ENCODE measurements around the gene PACRG. TPM values are rescaled to one million over a fixed set of nuclear protein-coding genes. Genes with fewer than 3 reads are reported as not detected.
A peak's percentile ranks its signal among the peaks of the same experiment; 100 is the strongest.

Gene PACRG
- total and polyA plus RNA-seq, 2 of the 4 experiments (the other 2 are of a cell fraction) = not detected

DNA sequence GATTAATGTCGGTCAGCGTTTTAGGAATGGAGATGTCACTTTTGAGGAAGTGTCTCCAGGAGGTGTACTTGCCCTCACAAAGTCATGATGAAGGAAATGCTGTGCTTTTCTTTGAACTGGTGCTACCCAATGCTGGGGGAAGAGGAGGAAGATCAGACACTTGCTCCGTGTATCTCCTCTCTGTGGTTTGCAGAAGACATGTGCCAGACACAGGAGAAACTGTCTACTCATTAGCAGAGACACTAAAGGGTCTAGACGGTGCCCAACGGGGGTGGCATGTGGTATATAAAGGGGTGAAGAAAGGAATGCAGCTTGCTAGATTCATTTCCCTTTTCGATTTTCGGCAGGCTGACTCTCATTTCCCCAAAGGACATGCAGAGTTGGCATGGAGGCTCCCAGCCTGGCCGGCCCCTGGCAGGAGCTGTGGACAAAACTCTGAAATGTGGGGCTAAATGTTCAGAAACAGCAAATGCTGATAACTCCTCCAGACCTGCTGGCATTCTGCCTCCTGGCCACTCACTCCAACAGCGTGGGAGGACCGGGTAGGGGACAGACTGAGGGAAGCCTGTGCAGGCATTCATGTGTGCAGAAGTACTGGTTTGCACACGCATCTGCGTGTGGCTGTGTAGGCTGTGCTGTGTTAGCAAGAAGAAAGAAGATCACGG lies 627.1 kb downstream of the PACRG start (continued):
- TF ChIP-seq NFE2L2 (IDR thresholded peaks at IDR 0.05; ENCODE audit: low read depth, low read length) = no peak

DNA sequence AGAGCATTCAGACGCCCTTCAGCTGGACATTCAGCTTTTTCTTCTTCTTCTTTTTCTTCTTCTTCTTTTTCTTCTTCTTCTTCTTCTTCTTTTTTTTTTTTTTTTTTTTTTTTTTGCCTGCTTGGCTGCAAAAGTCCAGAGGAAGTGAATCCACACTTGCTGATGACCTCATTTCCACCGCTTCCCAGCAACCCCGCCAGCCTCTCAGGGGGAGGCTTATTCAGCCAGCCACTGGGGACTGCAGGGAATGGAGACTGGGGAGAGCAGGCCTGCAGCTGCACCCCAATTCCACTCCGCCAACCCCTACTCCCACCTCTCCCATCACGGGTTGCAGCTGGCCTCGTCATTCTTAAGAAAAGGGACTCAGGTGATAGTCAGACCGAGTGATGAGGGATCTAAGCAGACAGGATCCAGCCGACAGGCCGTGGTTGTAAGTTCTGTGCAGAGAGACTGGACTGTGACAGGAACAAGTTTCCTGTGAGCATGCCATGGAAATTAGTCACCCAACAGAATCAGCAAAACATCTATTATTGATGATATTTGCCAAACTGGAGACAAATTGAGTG lies 627.7 kb downstream of the PACRG start:
- DNase-seq (peak; percentile 67), ATAC-seq (ENCODE audit: low read depth) (peak; percentile 66)
- Histone ChIP-seq H3K4ac (ENCODE audit: low read depth, low read length) (peak overlapping the region; percentile 70), H2BK15ac (ENCODE audit: low read depth, low read length) (0 out of 3 replicates have a peak overlapping the region, but pooled peaks have one; percentile 17), H3K56ac (ENCODE audit: extremely low read depth, insufficient read depth, low read length) (0 out of 2 replicates have a peak overlapping the region, but pooled peaks have one; percentile 17), H3K9ac (ENCODE audit: low read depth, low read length) (no peak overlapping the region), H2AK9ac (replicated peaks; ENCODE audit: low read depth, low read length, poor library complexity) (no peak overlapping the region), H3K36me3 (ENCODE audit: control insufficient read depth, insufficient read depth, low read length) (no peaks in the 10 kb centered on the region), H3K4me3 (ENCODE audit: insufficient read depth, low read depth, low read length) (no peak overlapping the region), H3K18ac (ENCODE audit: low read depth, low read length) (no peak overlapping the region), H2BK120ac (ENCODE audit: low read depth, low read length) (peak overlapping the region; percentile 57; the same call in 1 of the 2 replicates), H3K79me1 (ENCODE audit: low read depth in 1 of 2, low read length in 2 of 2) (no peaks in the 10 kb centered on the region), H3K27me3 (ENCODE audit: control insufficient read depth, insufficient read depth, low read length) (no peaks in the 10 kb centered on the region), H3K27ac (ENCODE audit: insufficient read depth, low read length) (peak overlapping the region; percentile 30), H2BK20ac (ENCODE audit: low read depth, low read length) (no peak overlapping the region), H3K9me1 (ENCODE audit: insufficient read depth, low read length) (no peaks in the 10 kb centered on the region; the same call in 1 of the 2 replicates), H2AFZ (replicated peaks; ENCODE audit: low read length, poor library complexity) (peak overlapping the region; percentile 89), H3K4me1 (ENCODE audit: control insufficient read depth, insufficient read depth, low read length) (peaks cover 8% of the 10 kb centered on the region; the same call in 1 of the 2 replicates), H4K20me1 (ENCODE audit: insufficient read depth, low read length) (no peaks in the 10 kb centered on the region), H4K5ac (ENCODE audit: low read depth, low read length) (peak overlapping the region; percentile 64), H3K4me2 (ENCODE audit: low read depth, low read length) (peak overlapping the region; percentile 6; the same call in 1 of the 2 replicates), H2BK5ac (ENCODE audit: low read depth, low read length, poor library complexity, severe bottlenecking) (peak overlapping the region; percentile 9), H3K9me3 (ENCODE audit: control insufficient read depth, insufficient read depth, low read length) (no peaks in the 10 kb centered on the region), H2AK5ac (ENCODE audit: low read depth, low read length) (no peak overlapping the region), H4K91ac (ENCODE audit: insufficient read depth, low read depth, low read length) (peak overlapping the region; percentile 39; the same call in 1 of the 2 replicates), H3K14ac (replicated peaks; ENCODE audit: low read depth, low read length) (0 out of 2 replicates have a peak overlapping the region, but pooled peaks have one; percentile 58), H3K23ac (ENCODE audit: low read depth, low read length) (no peak overlapping the region), H4K8ac (ENCODE audit: low read depth in 2 of 2, low read length in 2 of 2) (peak overlapping the region; percentile 83 to 93)
- no TSS peak for BruUV-seq (replicated peaks)
- ChIA-PET CTCF (no interaction called here), POLR2A (ENCODE audit: unreplicated experiment) (interaction anchor here (0.6 kb wide), 1 partner anchor 30 kb away, joined by 15 read pairs; no protein-coding TSS in a partner anchor)
- in situ Hi-C loops (cut with MboI; ENCODE audit: low sequenced_read_pairs) (no loop called here), intact Hi-C loops (cut with micrococcal nuclease) (no loop called here), dilution Hi-C loops (cut with HindIII; ENCODE audit: low sequenced_read_pairs, unreplicated experiment) (no loop called here)
- no CpG with 5 or more reads among the region's 9 CpGs for WGBS, 2 experiments (ENCODE audit: extremely low coverage in 2 of 2, insufficient read length in 1 of 2)
- TF ChIP-seq, protein P1, sequence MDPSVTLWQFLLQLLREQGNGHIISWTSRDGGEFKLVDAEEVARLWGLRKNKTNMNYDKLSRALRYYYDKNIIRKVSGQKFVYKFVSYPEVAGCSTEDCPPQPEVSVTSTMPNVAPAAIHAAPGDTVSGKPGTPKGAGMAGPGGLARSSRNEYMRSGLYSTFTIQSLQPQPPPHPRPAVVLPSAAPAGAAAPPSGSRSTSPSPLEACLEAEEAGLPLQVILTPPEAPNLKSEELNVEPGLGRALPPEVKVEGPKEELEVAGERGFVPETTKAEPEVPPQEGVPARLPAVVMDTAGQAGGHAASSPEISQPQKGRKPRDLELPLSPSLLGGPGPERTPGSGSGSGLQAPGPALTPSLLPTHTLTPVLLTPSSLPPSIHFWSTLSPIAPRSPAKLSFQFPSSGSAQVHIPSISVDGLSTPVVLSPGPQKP (IDR thresholded peaks at IDR 0.05; ENCODE audit: borderline replicate concordance, low read depth, low read length) = no peak
- TF ChIP-seq CHD1 (IDR thresholded peaks at IDR 0.05; ENCODE audit: low read depth, low read length) (no peak), RCOR1 (IDR thresholded peaks at IDR 0.05; ENCODE audit: insufficient replicate concordance, low read length) (no peak), POLR2A (IDR thresholded peaks at IDR 0.05; ENCODE audit: low read depth, low read length) (no peak), BHLHE40 (IDR thresholded peaks at IDR 0.05; ENCODE audit: low read depth, low read length) (no peak), MAZ (IDR thresholded peaks at IDR 0.05; ENCODE audit: borderline replicate concordance, low read depth, low read length) (no peak), RFX5 (IDR thresholded peaks at IDR 0.05; ENCODE audit: low read depth, low read length) (no peak), RAD21 (IDR thresholded peaks at IDR 0.05; ENCODE audit: low read length) (no peak), NFE2L2 (IDR thresholded peaks at IDR 0.05; ENCODE audit: low read depth, low read length) (no peak), FOS (IDR thresholded peaks at IDR 0.05; ENCODE audit: low read depth, low read length) (no peak), MAFK (IDR thresholded peaks at IDR 0.05; ENCODE audit: low read depth, low read length) (no peak), SMC3 (IDR thresholded peaks at IDR 0.05; ENCODE audit: low read depth, low read length) (no peak)
- TF ChIP-seq, protein P2, sequence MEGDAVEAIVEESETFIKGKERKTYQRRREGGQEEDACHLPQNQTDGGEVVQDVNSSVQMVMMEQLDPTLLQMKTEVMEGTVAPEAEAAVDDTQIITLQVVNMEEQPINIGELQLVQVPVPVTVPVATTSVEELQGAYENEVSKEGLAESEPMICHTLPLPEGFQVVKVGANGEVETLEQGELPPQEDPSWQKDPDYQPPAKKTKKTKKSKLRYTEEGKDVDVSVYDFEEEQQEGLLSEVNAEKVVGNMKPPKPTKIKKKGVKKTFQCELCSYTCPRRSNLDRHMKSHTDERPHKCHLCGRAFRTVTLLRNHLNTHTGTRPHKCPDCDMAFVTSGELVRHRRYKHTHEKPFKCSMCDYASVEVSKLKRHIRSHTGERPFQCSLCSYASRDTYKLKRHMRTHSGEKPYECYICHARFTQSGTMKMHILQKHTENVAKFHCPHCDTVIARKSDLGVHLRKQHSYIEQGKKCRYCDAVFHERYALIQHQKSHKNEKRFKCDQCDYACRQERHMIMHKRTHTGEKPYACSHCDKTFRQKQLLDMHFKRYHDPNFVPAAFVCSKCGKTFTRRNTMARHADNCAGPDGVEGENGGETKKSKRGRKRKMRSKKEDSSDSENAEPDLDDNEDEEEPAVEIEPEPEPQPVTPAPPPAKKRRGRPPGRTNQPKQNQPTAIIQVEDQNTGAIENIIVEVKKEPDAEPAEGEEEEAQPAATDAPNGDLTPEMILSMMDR (conservative IDR thresholded peaks at IDR 0.05; ENCODE audit: low read depth, low read length) = no peak
